Stimulated activated CD4-positive, alpha-beta T cell treated with anti-CD3 and anti-CD28 coated beads, Interleukin-15, amount 100 ng/mL, for 1 hour (primary cell): Measurements from ENCODE around the gene ADGRA1.

Experiments used
- DNase-seq, 2 donors: peaks; one replicate each; pipeline ENCODE4 v3.0.0-alpha.2; 2020; ENCODE audit warnings: low read depth in 1 of 2, low spot score in 1 of 2

Gene ADGRA1

DNA sequence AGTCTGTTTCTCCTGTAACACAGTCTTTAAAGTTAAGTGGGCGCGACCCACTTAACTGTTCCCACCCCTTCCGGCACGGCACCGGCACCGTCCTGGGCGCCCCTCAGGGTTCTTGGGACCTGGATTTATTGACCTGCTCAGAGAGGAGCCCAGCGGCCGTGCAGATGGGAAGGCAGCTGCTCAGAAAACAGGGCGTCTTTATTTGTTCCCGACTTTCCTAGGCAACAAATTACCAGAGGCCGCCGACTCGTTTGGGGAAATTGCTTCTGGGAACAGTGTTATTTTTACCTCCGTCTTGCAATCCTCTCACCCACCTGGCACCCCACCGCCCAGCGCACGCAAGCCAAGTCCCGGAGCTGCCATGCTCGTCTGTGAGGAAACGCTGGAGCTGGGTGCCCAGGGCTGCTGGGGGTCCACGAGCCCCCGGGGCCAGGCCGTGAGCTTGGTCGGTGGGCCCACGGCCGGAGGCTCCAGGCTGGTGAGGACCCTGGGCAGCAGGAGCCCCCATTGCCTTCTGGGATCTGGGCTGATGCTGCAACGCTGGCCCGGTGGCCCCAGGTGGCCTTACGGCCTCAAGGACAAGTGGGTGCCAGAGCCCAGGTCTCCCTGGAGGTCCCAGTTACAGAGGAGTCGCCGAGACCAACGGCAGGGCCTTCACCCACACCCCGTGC, 14.9 kb upstream of the ADGRA1 start:
- no peak for DNase-seq

DNA sequence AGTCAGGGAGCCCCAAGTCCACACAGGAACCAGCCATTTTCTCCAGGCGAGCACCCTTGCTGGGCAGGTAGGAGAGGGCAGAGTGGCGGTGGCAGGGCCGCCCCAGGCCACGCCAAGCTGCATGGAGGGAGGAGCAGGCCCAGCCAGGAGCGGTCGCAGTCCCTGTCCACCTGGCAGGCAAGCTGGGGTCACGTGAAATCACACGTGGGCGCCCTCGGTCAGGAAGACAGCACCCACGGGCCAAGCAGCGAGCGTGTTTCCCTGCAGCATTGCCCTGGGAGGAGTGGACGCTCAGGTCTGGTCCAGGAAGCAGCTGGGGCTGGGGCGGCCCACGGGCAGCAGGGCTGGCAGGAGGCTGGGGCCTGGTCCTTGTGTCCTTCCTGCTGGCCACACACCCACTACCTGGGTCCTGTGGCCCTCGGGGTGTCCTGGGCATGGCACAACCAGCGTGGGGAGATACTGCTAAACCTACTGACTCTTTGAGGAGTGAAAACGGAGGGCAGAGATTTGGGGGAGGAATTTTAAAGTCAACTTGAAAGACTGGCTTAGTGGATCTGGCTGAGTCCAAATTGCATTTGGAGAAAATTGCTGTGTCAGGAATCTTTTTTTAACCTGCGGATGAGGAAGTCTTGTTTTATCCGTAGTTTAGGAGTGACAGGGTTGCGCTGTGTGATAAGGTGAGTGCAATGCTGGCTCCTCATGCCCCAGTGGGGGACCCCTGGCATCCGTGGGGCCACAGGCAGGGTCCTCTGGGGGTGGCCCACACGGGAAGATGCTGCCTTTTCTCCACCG, 12.2 kb upstream of the ADGRA1 start:
- DNase-seq, result no peak

DNA sequence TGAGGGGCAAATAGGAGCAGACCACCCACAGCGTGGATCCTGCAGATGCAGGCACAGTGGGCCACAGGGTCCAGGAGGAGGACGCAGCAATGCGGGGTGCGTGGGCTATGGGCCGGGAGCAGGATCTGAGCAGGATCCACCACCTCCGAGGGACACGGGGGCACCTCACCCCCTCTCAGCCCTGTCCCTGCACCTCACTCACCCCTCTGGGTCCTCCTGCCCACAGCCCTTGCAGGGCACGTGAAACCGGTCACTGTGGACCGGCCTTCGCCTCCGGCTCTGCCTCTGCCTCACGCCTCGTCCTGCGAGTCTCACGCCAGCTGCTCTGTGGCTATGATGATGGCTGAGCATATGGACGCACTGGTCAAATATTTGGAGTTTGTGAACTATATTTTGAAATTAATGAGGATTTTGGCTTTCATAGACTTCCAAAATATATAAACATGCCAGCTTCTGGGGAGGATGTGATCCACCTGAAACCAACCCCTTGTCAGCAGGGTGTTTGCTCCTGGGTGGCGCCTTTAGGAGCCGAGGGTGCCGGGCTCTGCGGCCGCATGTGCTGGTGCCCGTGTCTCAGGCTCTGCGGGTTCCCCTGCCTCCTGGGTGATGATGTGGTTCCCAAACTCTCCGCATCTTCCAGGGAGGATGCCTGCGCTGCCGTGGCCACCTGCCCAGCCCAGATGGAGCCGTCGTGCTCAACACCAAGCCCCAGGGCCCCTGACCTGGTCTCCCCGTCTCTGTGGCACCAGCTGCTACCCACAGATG, 11.3 kb upstream of the ADGRA1 start:
- no peak for DNase-seq

DNA sequence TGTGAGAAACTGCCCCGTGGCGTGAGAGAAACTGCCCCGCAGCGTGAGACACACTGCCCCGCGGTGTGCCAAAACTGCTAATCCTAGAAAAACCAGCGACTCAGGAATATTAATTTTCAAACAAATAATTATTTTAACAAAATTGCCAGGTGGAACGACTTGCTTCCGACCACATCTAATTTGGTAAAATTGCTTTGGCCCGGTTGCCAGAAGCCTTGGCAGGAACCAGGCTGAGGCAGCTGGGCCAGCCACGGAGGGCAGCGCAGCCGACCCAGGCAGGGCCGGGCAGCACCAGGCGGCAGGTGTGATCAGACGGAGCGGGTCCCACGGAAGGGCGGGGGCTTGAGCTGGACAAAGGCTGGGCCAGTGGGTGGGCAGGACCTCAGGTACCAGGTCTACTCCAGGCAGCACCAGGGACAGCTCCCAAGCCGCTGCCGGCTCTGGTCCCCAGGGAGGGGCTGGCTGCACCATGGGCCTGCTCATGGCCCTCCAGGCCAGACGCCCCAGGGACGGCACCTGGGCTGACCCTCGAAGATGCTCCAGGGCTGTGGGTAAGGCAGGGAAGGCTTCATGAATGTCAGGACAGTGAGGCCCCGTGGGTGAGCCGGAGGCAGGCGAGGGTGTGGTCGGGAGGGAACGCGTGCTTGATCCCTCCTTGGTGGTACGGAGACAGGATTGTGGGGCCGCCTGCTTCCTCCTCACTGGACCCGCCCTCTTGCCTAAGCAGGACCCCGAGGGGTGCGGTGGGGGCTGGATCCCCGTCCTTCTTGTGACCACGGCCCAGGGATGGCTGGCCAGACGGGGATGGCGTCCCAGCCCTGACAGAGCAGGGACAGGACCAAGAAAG, 7.7 kb upstream of the ADGRA1 start:
- no peak for DNase-seq

DNA sequence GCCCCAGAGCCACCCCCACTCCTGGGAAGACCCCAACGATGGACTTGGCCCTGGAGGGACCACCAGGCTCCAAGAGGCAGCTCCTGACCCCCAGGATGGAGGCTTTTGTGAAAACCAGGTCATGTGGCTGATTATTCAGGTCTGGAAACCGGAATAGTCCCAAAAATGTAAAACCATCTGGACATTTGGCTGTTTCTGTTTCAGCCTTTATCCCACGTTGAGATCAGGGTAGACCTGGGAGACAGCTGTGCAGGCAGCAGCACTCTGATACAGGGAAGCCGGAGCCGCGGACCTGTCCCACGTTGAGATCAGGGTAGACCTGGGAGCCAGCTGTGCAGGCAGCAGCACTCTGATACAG, 7.1 kb upstream of the ADGRA1 start:
- DNase-seq, result no peak

DNA sequence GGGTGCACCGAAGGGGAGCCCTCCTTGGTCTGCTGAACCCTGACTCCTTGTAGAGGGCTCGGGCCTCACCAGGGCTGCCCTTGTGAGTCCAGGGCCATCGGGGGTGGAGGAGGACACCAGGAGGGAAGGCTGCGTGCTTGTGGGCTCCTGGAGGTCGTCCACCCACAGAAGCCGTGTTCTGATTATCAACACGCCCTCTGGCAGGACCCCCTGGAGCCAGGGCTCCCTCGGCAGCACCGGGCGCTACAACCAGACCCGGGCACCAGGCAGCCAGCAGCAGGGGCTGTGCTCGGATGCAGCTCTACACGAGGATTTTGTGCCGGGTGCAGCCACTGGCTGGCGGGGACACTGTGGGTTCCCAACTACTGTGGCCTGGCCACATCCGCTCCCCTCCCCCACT, 6.1 kb upstream of the ADGRA1 start:
- no peak for DNase-seq

DNA sequence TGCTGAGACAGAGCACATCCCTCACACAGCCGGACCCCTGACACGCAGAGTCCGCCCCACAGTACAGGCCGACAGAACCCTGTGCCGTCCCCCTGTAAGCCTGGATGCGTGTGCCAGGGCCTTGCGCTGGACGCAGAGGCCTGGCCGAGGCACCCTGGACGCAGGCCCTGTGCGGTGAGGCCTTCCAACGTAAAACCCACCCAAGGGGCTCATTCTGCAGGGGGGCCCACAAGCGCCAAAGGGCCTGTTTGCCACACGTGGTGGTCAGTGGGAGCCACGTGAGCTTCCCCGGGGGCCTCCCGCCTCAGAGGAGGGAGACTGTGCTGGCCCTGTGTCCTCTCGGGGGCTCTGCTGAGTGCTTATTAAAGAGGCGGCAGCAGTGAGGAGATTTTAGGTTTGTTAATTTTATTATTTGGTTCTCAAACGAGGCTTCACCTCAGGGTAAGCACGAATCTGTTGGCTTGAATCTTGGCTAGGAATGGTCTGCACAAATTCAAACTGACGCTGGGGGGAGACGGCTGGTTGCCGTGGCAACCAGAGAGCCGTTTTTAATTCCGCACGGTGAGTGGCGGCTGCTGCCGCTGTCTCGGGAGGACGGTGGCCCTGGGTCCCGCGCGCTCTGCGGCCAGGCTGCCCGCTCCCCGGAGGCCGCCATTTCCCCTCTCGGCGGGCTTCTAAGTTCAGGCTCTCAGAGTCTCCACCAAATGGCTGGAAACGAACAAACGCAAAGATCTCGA, 4.9 kb upstream of the ADGRA1 start:
- no peak for DNase-seq

DNA sequence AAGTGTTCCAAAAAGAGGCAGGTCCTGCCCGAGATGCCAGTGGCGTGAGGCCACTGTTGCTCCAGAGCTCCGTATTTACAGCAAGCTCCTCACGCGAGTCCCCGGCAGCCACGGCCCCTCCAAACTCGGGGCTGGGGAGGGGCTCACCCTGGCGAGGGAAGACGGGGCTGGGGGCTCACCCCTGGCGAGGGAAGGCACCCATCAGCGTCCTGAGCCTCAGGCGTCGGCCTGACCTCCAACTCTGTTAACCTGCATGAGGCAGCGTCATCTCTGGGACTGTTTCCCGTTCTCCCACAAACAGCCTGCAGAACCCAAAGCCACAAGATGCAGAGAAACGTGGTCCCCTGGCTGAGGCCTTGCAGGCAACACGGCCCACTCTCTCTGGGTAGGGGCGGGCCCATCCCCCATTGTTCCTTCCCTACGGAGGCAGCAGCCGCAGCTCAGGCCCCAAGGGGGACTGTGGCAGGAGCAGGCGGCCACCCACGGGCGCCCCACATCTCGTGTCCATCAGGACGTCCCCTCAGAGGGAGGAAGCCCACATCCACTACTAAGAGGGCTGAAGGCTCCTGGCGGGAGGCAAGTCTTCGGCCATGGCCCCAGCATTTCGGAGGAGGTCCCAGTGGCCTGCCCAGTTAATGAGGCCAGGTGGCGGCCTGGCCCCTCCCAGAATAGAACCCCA, 4.2 kb upstream of the ADGRA1 start:
- no peak for DNase-seq

DNA sequence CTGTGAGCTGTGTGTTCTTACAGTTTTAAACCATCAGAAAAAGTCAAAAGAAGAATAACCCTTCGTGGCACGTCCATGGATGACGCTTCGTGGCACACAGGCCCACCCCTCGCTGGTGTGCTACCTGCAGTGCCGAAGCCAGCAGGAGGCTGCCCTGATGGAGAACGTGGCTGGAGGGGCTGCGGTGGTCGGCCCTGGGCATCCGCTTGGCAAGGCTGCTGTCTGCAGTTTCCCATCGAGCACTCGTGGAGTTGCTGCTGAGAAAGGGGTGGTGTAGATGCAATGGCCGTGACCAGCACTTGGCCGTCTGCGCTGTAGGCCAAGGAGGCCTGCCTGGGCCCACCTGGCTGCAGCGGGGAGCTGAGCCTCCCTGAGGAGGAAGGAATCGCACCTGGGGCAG, 3.2 kb upstream of the ADGRA1 start:
- no peak for DNase-seq

DNA sequence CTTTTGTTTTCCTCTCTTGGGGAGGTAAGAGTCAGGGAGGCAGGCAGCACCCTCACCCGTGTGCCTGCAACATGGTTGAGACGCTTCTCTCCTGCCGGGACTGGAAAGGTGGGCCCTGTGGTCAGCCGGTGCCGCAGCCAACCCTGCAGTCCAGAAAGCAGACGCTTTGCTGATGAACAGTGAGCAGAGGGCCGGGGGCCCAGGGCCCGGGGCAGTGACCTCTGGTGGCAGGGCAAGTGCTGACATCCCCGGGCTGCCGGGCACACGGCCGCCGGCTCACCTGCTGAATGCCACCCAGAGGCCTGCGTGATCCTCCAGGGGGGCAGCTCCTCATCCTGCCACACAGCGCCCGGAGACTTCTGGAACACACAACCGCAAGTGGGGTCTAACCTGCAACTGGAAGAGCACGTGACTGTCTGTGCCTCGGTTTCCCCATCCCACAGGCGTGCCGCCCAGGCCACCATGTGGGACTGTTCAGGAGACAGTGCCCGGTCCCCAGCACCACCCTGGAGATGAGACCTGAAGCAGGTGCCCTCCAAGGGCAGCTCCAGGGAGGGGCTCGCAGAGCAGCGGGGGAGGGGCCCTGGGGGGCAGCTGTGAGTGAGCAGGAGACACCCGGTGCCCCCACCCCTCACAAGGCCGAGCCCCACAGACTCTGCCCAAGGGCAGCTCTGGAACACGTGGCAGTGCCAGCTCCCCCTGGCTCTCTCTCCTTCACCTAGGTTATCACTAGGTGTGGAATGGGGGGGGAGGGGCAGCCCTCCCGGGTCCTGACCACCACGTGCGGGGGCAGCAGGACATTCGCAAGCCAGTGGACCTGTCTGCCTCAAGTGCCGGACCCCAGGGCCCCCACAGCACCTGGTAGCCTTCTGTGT, 2.2 kb upstream of the ADGRA1 start:
- no peak for DNase-seq

DNA sequence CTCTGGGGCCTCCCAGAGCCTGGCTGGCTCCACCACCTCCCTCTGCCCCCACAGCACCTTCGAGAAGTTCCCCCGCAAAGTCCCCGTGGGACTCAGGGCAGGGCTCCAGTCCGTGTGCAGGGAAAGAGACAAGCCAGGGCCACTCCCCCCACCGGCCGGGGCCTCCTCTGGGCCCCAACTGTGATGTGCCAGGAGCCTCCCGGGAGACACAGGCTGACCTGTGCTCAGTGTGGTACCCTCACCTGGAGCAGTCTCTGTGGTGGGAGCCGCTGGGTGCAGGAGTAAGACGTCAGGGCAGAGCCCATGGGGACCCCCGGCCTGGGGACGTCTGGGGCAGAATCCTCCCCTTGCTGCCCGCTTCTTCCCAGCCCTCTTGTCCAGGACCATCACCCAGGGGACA, 1.5 kb upstream of the ADGRA1 start:
- no peak for DNase-seq

DNA sequence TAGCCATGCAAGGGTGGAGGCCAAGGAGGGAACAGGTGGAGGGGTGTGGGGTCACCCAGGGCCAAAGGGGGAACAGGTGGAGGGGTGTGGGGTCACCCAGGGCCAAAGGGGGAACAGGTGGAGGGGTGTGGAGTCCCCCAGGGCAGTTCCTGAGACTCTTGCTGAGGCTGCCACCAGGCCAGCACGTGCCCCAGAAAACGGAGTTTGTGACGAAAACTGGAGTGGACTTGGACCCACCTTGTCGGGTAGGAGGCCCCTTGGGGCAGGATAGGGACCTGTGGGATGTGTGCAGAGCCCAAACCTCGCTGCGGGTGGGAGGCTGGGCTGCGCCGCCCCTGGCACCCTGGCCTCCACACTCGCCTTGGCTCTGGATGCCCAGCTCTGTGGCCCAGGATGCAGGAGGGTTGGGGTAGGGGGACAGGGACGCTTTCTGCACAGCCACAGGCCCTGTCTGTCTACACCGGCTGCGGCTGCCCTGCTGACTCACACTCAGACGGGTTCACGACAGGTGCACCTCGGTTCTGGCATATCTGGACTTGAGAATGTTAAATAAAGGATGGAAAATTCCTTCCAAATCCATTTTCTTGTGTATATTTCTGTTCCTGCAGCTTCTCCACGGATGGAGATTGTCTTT, 562 bp upstream of the ADGRA1 start:
- no peak for DNase-seq

DNA sequence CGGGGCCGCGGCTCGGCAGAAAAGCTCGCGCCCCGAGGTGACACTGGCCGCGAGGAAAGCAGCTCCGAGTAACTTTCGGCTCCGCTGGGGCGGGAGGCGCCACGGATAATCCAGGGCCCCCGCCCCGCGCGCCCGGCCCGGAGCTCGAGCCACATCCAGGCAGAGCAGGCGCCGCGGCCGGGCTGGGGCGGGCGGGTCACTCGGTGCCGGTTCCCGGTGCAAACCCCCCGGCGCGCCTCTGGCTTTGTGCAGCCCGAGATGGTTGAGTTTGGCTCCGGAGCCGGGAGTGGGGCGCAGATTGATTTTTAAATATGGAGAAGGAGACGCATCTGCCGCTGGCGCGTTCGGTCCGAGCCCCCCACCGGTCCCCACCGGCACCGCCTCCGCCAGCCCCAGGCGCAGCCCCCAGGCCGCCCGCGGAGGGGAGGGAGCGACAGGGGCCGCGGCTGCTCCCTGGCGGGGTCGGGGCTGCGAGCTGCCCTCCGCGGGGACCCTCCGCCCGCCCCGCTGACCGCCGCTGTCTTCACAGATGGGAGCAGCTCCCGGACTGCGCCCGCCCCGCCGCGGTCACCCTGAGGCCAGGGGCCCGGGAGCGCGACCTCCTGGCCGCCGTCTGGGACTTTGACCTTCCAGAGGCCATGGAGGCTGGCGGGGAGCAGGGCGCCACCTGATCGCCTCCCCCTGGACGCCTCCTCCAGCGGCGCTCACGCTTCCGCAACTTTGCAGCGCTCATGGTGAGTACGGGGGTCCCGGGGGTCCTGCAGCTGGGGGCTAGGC, 643 bp downstream of the ADGRA1 start:
- DNase-seq, result no peak

DNA sequence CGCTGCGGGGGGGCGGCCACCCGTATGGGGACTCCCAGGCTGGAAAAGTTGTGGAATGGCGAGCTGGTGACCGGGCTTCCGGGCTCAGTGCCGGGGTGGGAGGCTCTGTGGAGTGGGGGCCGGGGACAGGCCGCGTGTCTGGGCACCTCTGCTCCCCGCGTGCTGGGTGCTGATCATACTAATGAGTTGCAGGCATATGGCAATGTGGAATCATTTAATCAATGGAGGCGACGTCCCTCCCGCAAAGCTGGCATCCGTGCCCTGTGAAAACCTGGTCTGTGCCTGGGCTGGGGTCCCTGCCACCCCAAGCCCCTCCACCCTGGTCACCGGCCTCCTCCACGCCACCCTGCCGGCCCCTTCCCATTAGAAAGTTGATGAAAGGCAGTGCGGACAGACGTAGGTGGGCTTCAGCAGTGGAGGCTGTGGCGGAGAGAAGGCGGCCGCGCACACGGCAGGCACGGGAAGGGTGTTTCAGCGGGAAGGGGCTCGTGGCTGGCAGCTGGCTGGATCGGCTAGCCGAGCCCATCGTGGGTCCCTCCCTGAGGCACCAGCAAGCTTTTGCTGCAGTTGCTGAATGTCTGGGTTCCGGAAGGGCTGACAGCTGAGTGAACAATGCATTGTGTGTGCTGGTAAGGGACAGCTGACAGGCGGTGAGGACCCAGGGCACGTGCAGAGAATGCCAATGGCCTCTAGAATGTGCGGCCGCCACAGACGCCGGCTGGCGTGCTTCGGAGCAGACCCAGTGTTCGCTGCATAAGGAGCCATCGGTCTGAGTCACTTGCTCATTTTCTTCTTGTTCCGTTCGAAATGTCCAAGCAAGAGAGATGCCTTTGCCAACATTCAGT, 1.5 kb downstream of the ADGRA1 start:
- DNase-seq, result no peak

DNA sequence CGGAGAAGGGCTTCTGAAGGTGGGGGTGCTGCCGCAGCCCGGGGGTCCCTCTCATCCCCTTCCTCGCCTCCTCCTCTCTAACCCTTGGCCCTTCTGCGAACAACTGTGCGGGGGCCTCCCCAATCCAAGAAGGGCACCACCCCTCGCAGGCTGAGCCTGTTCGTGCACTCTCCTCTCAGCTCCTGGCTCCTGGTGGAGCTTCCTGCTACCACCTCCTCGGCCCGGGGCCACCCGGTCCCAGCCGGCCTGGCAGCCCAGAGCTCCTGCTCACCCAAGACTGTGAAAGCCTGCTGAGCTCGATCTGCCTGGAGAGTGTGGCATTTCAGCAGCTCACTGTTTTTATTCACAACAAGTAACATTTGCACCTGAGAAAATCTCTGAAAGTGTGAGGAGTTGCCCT, 2.4 kb downstream of the ADGRA1 start:
- no peak for DNase-seq

DNA sequence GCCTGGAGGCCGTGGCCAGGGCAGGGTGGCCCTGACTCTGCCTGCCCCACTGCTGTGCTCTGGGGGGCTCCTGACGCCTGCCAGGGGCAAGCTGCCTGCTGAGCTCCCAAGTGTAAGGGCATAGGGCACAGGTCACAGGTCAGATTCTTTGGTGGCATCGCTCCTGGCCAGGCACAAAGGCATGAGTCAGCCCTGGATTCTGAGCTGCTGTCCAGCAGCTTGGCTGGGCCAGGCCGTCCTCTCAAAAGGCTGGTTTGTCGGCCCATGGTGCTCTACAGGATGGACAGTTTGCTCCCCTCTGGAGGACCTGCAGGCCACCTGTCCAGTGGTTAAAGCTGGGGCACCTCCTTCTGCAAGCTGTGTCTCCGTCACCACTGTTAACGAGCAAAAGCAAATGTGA, 2.9 kb downstream of the ADGRA1 start:
- no peak for DNase-seq

DNA sequence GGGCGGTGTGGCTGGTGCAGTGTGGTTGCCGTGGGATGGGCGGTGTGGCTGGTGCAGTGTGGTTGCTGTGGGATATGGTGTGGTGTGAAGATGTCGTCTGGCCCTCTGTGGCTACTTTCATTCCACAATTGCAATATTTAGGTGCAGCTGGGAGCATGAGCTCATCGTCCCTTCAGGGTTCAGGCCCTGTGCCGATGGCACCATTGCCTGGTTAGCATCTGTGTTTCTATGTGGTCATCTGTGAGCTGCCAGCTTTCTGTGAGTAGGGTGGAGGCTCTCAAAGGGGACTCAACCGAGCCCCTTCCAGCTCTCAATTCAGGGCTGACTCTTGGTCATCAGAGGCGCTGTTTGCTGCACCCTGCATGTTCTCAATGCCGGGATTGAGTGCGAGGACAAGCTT, 3.6 kb downstream of the ADGRA1 start:
- DNase-seq, result no peak
